Endothelial cell of umbilical vein (primary cell): ENCODE results near the gene CEBPB. TPM values are rescaled to one million over a fixed set of nuclear protein-coding genes. Genes with fewer than 3 reads are reported as not detected.

Experiments used
- BruUV-seq: library from RNA; stranded (reverse); fragments of 400-500 nt; replicated peaks from 2 replicates; lab custom pipeline; 2021; lab: Mats Ljungman, UMichigan
- CTCF ChIA-PET: fragments of 300-600, 350-600 bp; sonication (Branson Sonifier 250); formaldehyde crosslinking; loops from one replicate; lab custom pipeline; 2021; ENCODE audit warnings: antibody characterized with exemption, inconsistent platforms; lab: Charles Lee
- POLR2A ChIA-PET: fragments of 300-600, 350-600 bp; sonication (Branson Sonifier 250); formaldehyde crosslinking; loops from one replicate; lab custom pipeline; 2021; ENCODE audit warnings: antibody characterized with exemption, inconsistent platforms; lab: Charles Lee
- DNase-seq: peaks from one replicate; pipeline ENCODE4 v3.0.0-alpha.2; 2011; ENCODE audit warnings: low read depth, low spot score
- FAIRE-seq: peaks from 2 replicates; lab custom pipeline; 2011; peaks lifted over from hg19 to GRCh38; lab: Jason Lieb, UNC
- H2AFZ ChIP-seq: 2 replicates; pipeline ENCODE4 v1.6.0; 2012; ENCODE audit warnings: low read depth, low read length, control low read depth, inconsistent platforms
- H3K27ac ChIP-seq: 2 replicates; pipeline ENCODE4 v1.5.1; 2011; ENCODE audit warnings: low read depth, mild to moderate bottlenecking, control low read depth, low read length, moderate library complexity; ENCODE audit not compliant: insufficient read depth
- H3K27me3 ChIP-seq, 2 experiments: 2 replicates each; pipeline versions ENCODE4 v1.6.0 to v1.6.1; 2011; ENCODE audit warnings: low read length in 2 of 2, mixed read lengths in 1 of 2; ENCODE audit not compliant: control insufficient read depth in 2 of 2, insufficient read depth in 2 of 2
- H3K36me3 ChIP-seq, 2 experiments: 2 replicates in 1 of 2; 3 replicates in 1 of 2; pipeline ENCODE4 v1.5.1; 2011; ENCODE audit warnings: low read length in 2 of 2, mild to moderate bottlenecking in 1 of 2, moderate library complexity in 1 of 2; ENCODE audit not compliant: control insufficient read depth in 2 of 2, insufficient read depth in 2 of 2; ENCODE audit errors: extremely low read depth in 1 of 2
- H3K4me1 ChIP-seq: 3 replicates; pipeline ENCODE4 v1.5.1; 2011; ENCODE audit warnings: mild to moderate bottlenecking, low read length; ENCODE audit not compliant: control insufficient read depth, insufficient read depth; ENCODE audit errors: extremely low read depth
- H3K4me2 ChIP-seq: 2 replicates; pipeline ENCODE4 v1.6.1; 2011; ENCODE audit warnings: low read length, control low read depth, mixed read lengths; ENCODE audit not compliant: insufficient read depth
- H3K4me3 ChIP-seq, 3 experiments: fragments of 200-600 bp in 1 of 3; sonication (generic), shearing (Covaris generic) in 1 of 3; replicated peaks in 1 of 3; 2 replicates each; pipeline ENCODE4 v1.5.1; 2011 to 2016; ENCODE audit warnings: control low read depth in 3 of 3, low read length in 3 of 3, mild to moderate bottlenecking in 2 of 3, inconsistent platforms in 1 of 3, low read depth in 1 of 3, moderate library complexity in 1 of 3; ENCODE audit not compliant: insufficient read depth in 1 of 3
- H3K79me2 ChIP-seq: 2 replicates; pipeline ENCODE4 v1.6.0; 2012; ENCODE audit warnings: low read length, inconsistent platforms; ENCODE audit not compliant: control insufficient read depth, insufficient read depth
- H3K9ac ChIP-seq: replicated peaks from 2 replicates; pipeline ENCODE3; 2011; ENCODE audit warnings: low read length, control low read depth; ENCODE audit not compliant: insufficient read depth; ENCODE audit errors: extremely low read depth
- H3K9me1 ChIP-seq: replicated peaks from 3 replicates; pipeline ENCODE4 v1.6.0; 2011; ENCODE audit warnings: mild to moderate bottlenecking, low read length; ENCODE audit not compliant: control insufficient read depth, insufficient read depth; ENCODE audit errors: extremely low read depth
- H3K9me3 ChIP-seq: replicated peaks from 2 replicates; pipeline ENCODE4 v1.5.1; 2012; ENCODE audit warnings: low read length, inconsistent platforms; ENCODE audit not compliant: control insufficient read depth, insufficient read depth
- H4K20me1 ChIP-seq: replicated peaks from 2 replicates; pipeline ENCODE3; 2011; ENCODE audit warnings: mild to moderate bottlenecking, low read length; ENCODE audit not compliant: control insufficient read depth, insufficient read depth; ENCODE audit errors: extremely low read depth
- EZH2 ChIP-seq: IDR thresholded peaks from 2 replicates; pipeline ENCODE4 v1.6.1; 2012; ENCODE audit warnings: borderline replicate concordance, low read depth, mild to moderate bottlenecking, moderate library complexity, low read length, inconsistent platforms; ENCODE audit not compliant: severe bottlenecking
- FOS ChIP-seq: IDR thresholded peaks from 2 replicates; pipeline ENCODE4 v1.6.1; 2011; ENCODE audit warnings: mild to moderate bottlenecking, low read length, moderate library complexity, borderline replicate concordance; ENCODE audit not compliant: insufficient read depth
- GATA2 ChIP-seq: IDR thresholded peaks from 2 replicates; pipeline ENCODE4 v1.7.0; 2011; ENCODE audit warnings: low read depth, mild to moderate bottlenecking, moderate library complexity, mixed read lengths, low read length; ENCODE audit not compliant: insufficient read length, insufficient read depth
- JUN ChIP-seq: IDR thresholded peaks from 2 replicates; pipeline ENCODE4 v1.6.1; 2011; ENCODE audit warnings: borderline replicate concordance, low read depth; ENCODE audit not compliant: insufficient read length, insufficient read depth
- MAX ChIP-seq: IDR thresholded peaks from 2 replicates; pipeline ENCODE4 v1.6.1; 2011; ENCODE audit not compliant: insufficient read depth, insufficient read length
- MYC ChIP-seq: IDR thresholded peaks from one replicate; pipeline ENCODE4 v1.6.1; 2011; ENCODE audit warnings: mild to moderate bottlenecking, low read depth, low read length
- POLR2A ChIP-seq: IDR thresholded peaks from 2 replicates; pipeline ENCODE4 v1.6.1; 2012; ENCODE audit warnings: low read depth, mild to moderate bottlenecking, control low read depth, low read length
- POLR2AphosphoS5 ChIP-seq: IDR thresholded peaks from 2 replicates; pipeline ENCODE4 v1.6.1; 2012; ENCODE audit warnings: low read depth, mild to moderate bottlenecking, control low read depth, low read length, moderate library complexity; ENCODE audit not compliant: insufficient read depth
- dilution Hi-C: fragments of 300-500 bp; cut with MboI; formaldehyde crosslinking; loops from one replicate; pipeline ENCODE4 v1.15.0; 2019; ENCODE audit warnings: low sequenced_read_pairs; ENCODE audit not compliant: extremely low pct_ligation_motif_present
- intact Hi-C: fragments of 100-400 bp; cut with micrococcal nuclease; formaldehyde crosslinking; loops from one replicate; pipeline ENCODE4 v1.10.0; 2022
- polyA plus RNA-seq, 4 experiments: library from polyadenylated mRNA; depleted of rRNA in 3 of 4; stranded (reverse) in 3 of 4; unstranded in 1 of 4; fragments of >200 nt; gene quantifications; 2 replicates each; pipeline versions ENCODE4 v1.2.1 to v1.2.3, GENCODE V29; 2011 to 2012; ENCODE audit warnings: missing spikeins in 1 of 4
- total RNA-seq: library from RNA; stranded (reverse); gene quantifications from 2 replicates; pipeline ENCODE4 v1.2.3, GENCODE V29; 2021

CEBPB gene
- total and polyA plus RNA-seq, 2 donors (not counting 3 experiments of a cell fraction or from before 2014, with no cell fraction given): 3.7 to 11.4 TPM

GRCh38 chr20:50219600-50219999, 29.0 kb downstream of the CEBPB start:
- no peak overlapping the region for H3K27ac ChIP-seq
- no peaks in the 10 kb centered on the region for H3K4me1 ChIP-seq
- intact Hi-C loops: no loop called here
- ChIA-PET POLR2A (no interaction called here), CTCF (no interaction called here)
- H3K9me3 ChIP-seq: no peaks in the 10 kb centered on the region
- peaks cover 0 to 2% of the 10 kb centered on the region in 2 experiments for H3K27me3 ChIP-seq
- H3K9ac ChIP-seq: no peak overlapping the region
- no peak for DNase-seq
- BruUV-seq: no TSS peak
- no peaks in the 10 kb centered on the region for H3K36me3 ChIP-seq
- FAIRE-seq: no peak
- H4K20me1 ChIP-seq: no peaks in the 10 kb centered on the region
- dilution Hi-C loops: no loop called here
- H3K4me3 ChIP-seq: no peak overlapping the region
- TF ChIP-seq POLR2A (no peak), POLR2AphosphoS5 (no peak), MAX (no peak), JUN (no peak), EZH2 (no peak), GATA2 (no peak), FOS (no peak), MYC (no peak)
- no peak overlapping the region for H2AFZ ChIP-seq
- H3K9me1 ChIP-seq: no peaks in the 10 kb centered on the region
- H3K4me2 ChIP-seq: no peak overlapping the region
- no peaks in the 10 kb centered on the region for H3K79me2 ChIP-seq
